Fibroblast of skin of scalp (primary cell): ENCODE results near the gene SLC8A3.

Source experiments
- DNase-seq: peaks from one replicate; pipeline ENCODE4 v3.0.0-alpha.2; 2013

The SLC8A3 gene

GRCh38 chr14:70061108-70061507 is 127.6 kb downstream of the SLC8A3 start:
- no peak for DNase-seq

GRCh38 chr14:70059545-70059944 is 129.2 kb downstream of the SLC8A3 start:
- no peak for DNase-seq

GRCh38 chr14:70057519-70058136 is 131.1 kb downstream of the SLC8A3 start:
- DNase-seq = no peak

GRCh38 chr14:70052990-70053389 is 135.8 kb downstream of the SLC8A3 start:
- peak; percentile 46 for DNase-seq

- DNase-seq = no peak
Measured at GRCh38 chr14:70050136-70050535, 138.6 kb downstream of the SLC8A3 start.

- no peak for DNase-seq
Measured at GRCh38 chr14:70049605-70050004, 139.1 kb downstream of the SLC8A3 start.

GRCh38 chr14:70048313-70048654 is 140.5 kb downstream of the SLC8A3 start:
- DNase-seq = no peak

- DNase-seq = no peak
Measured at GRCh38 chr14:70047598-70048312, 141.0 kb downstream of the SLC8A3 start.

- peak; percentile 50 for DNase-seq
Measured at GRCh38 chr14:70045844-70046535, 142.8 kb downstream of the SLC8A3 start.

GRCh38 chr14:70045310-70045709 is 143.4 kb downstream of the SLC8A3 start:
- no peak for DNase-seq

GRCh38 chr14:70043001-70043400 is 145.8 kb downstream of the SLC8A3 start:
- DNase-seq = no peak

GRCh38 chr14:70036665-70037064 is 152.1 kb downstream of the SLC8A3 start:
- no peak for DNase-seq

GRCh38 chr14:70034257-70034656 is 154.5 kb downstream of the SLC8A3 start:
- DNase-seq = no peak

GRCh38 chr14:70033561-70033960 is 155.2 kb downstream of the SLC8A3 start:
- DNase-seq = no peak

GRCh38 chr14:70033116-70033515 is 155.6 kb downstream of the SLC8A3 start:
- DNase-seq = no peak

- DNase-seq = peak; percentile 4
Measured at GRCh38 chr14:70032447-70032846, 156.3 kb downstream of the SLC8A3 start.

- no peak for DNase-seq
Measured at GRCh38 chr14:70032016-70032415, 156.7 kb downstream of the SLC8A3 start.

- no peak for DNase-seq
Measured at GRCh38 chr14:70029296-70030132, 159.2 kb downstream of the SLC8A3 start.

- peak; percentile 46 for DNase-seq
Measured at GRCh38 chr14:70027785-70028428, 160.8 kb downstream of the SLC8A3 start.

GRCh38 chr14:70023871-70024270 is 164.9 kb downstream of the SLC8A3 start:
- no peak for DNase-seq

- DNase-seq = no peak
Measured at GRCh38 chr14:70022771-70023445, 165.8 kb downstream of the SLC8A3 start.
